AG09319 (cell line): ENCODE measurements around the gene PIK3R3.

Experiments used
- DNase-seq: peaks from one replicate; pipeline ENCODE4 v3.0.0-alpha.2; 2010; ENCODE audit warnings: low read depth; ENCODE audit errors: extremely low read depth
- CTCF ChIP-seq: IDR thresholded peaks from 2 replicates; pipeline ENCODE4 v1.5.1; 2011; ENCODE audit warnings: low read depth, mild to moderate bottlenecking, inconsistent platforms, low read length, moderate library complexity

Gene PIK3R3

DNA sequence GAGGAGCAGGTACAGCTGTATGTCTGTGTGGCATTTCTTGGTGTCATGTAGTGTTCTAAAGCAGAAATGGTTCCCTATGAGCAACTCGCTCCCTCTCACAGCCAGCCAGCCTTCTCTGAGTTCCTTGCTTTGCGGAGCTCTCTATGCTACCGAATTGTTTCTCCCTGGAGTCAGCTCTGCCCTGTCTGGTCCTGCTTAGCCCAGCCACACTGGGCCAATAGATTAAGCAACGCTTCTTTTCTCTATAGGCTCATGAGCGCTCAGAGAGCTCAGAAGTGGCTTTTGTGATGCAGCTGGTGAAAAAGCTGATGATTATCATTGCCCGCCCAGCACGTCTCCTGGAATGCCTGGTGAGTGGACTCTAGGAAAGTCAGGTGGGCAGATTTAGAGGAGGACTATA is 113.1 kb downstream of the PIK3R3 start:
- no peak for TF ChIP-seq CTCF
- DNase-seq, result no peak

GRCh38 chr1:46017876-46018503 is 114.4 kb downstream of the PIK3R3 start:
- no peak for DNase-seq
- TF ChIP-seq CTCF, result no peak

DNA sequence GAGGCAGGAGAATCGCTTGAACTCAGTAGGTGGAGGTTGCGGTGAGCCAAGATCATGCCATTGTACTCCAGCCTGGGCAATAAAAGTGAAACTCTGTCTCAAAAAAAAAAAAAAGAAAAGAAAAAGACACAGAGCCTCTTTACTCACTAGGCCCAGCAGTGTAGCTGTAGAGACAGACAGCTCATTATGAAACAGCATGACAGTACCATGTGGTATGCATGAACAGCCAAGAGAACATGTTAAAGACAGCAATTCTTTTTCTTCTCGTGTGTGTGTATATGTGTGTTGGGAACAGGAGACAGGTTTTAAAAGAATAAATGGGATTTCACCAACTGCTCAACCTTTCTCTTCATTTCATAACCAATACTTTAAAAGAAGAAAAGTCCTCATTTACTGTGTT is 118.8 kb downstream of the PIK3R3 start:
- DNase-seq, result no peak
- no peak for TF ChIP-seq CTCF

- DNase-seq, result no peak
- TF ChIP-seq CTCF, result no peak
Measured at GRCh38 chr1:46012236-46012635, 120.2 kb downstream of the PIK3R3 start.

DNA sequence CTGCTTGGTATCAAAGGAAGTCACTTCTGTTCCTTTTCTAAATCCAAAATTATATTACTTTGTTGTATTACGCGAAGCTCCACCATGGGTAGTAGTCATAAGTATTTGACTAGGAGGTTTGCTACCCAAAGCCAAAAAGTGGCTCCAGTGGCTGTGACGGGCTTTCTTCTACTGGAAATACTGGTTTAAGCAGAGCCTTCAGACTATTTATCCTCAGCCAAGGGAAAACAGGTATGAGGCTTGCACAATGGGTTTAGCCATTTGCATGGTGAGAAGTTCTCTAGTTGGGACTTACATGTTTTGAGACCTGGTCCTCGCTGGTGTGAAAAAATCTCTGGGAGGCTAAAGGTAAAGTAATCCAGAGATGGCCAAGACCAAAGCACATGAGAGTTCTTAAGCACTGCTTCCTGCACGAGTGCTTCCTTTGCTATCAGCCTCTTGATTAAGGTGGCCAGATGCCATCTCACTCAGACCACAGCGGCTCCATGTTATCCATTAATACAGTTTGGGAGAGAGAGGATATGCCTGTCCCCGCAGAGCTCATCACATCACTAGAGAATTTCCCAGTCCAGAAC is 121.2 kb downstream of the PIK3R3 start:
- DNase-seq, result no peak
- no peak for TF ChIP-seq CTCF

GRCh38 chr1:46010611-46011010 is 121.8 kb downstream of the PIK3R3 start:
- no peak for TF ChIP-seq CTCF

GRCh38 chr1:46008585-46008984 is 123.8 kb downstream of the PIK3R3 start:
- DNase-seq, result no peak
- TF ChIP-seq CTCF, result no peak

More at GRCh38 chr1:46010611-46011010, 121.8 kb downstream of the PIK3R3 start:
- no peak for DNase-seq
